Measurements from ENCODE around the gene DIP2C.
"Not testable (repeated sequence)": the region's sequence is repeated elsewhere in the genome, so short reads cannot be mapped to it uniquely, and the experiment has no call there.

Gene DIP2C

DNA sequence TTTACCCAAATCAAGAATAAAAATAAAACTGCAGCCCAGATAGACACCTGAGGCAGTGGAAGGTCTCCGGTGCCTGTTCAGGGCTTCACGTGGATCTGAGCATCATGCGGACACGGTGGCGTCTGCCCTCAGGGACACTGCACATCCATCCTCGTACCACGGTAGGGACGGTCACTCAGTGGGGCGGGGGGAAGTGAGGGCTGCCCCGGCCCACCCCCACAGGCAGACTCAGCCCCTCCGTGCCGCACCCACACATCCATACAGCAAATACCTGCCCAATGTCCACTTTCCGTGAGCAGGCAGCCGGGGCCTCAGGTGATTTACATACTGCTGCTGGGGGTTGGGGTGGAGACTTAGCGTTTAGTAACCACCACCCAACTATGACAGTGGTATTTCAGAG is 207.8 kb downstream of the DIP2C start:
- no peak for DNase-seq (ENCODE audit: low read depth in 3 of 3)

DNA sequence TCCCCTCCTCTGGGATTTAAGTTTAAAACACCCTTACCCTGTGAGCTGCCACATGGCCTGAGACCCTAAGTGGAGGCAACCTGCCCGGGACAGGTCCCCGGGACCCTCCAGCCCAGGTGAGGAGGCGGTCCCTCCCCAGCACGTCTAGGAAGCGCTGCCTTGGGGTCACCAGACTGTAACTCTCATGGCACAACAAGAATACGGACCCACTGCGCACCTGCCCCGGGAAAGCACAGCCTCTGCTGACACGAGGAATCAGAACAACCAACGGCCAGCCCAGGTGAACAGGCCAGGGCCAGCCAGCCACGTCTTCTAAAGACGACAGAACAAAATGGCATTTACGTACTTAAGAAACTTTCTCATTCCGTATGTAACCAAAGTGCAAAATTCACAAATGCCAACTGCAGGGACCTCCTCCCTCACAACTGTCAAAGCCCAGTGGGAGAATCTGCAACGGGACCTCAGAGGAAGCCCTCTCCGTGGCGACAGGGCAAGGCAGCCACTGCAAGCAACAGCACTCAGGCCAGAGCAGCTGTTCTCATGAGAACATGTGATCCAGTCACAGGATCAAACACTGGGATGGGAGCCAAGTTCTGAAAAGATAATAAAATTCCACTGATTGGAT is 208.4 kb downstream of the DIP2C start:
- DNase-seq (ENCODE audit: low read depth in 3 of 3) = no peak

DNA sequence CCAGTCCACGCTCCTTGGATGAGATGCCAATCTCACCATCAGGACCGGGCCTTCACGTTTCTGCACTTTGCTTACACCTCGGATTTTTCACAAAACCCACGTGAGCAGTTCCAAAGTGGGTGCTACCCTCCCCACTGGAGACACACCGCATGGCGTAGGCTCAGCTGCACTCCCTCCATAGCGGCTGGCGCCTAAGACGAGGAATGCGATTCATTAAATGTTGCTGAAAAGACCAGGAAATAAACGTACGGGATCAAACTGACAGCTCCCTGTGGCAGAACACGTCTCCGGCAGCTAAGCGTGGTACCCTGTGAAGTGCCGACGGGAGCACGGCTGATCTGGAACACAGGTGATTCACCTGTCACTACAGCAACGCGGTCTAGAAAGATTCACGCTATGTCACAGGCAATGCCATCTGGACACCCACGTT is 209.0 kb downstream of the DIP2C start:
- DNase-seq (ENCODE audit: low read depth in 3 of 3) = no peak

- DNase-seq (ENCODE audit: low read depth in 3 of 3) = not testable (repeated sequence)
Measured at GRCh38 chr10:479706-480497, 209.6 kb downstream of the DIP2C start.

DNA sequence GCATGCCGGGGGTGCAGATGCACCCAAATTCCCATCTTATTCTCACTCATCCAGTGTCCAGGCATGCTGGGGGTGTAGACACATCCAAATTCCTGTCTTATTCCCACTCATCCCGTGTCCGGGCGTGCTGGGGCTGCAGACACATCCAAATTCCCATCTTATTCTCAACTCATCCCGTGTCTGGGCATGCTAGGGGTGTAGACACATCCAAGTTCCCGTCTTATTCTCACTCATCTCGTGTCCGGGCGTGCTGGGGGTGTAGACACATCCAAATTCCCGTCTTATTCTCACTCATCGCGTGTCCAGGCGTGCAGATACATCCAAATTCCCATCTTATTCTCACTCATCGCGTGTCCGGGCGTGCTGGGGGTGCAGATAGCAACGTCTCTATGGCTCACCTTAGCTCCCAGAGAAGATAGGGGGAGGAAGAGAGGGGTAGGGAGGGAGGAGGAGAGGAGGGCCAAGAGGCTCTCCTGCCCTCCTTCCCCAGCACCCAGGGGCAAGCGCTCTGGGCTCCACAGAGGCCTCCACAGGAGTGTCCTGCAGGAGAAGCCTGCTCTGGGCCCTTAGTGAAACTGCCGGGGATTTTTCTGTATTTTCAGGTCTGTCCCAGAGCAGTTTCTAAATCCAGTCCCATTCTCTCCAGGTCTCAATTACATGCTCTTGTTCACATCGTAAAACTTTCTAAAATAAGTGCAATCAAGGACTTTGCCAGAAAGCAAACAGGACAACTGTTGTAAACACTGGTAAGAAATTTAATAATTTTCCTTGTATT is 210.8 kb downstream of the DIP2C start:
- DNase-seq (ENCODE audit: low read depth in 3 of 3) = no peak

GRCh38 chr10:477620-478019 is 211.8 kb downstream of the DIP2C start:
- no peak for DNase-seq (ENCODE audit: low read depth in 3 of 3)

DNA sequence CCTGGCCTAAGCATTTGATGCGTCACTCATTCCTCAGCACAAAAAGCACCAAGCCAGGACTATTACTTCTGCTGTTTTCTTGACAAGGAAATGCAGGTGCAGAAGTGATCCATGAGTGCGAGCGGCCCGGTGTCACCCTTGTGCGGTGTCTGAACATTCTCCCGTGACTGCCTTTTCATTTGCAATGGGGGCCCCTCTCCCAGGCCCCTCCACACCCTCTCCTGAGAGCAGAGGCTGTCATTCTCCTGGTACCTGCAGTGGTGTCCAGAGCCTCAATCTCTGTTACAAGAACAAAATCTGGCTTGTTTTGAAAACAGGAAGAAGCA is 213.1 kb downstream of the DIP2C start:
- DNase-seq (ENCODE audit: low read depth in 3 of 3) = no peak

- no peak for DNase-seq (ENCODE audit: low read depth in 3 of 3)
Measured at GRCh38 chr10:475709-476454, 213.6 kb downstream of the DIP2C start.

DNA sequence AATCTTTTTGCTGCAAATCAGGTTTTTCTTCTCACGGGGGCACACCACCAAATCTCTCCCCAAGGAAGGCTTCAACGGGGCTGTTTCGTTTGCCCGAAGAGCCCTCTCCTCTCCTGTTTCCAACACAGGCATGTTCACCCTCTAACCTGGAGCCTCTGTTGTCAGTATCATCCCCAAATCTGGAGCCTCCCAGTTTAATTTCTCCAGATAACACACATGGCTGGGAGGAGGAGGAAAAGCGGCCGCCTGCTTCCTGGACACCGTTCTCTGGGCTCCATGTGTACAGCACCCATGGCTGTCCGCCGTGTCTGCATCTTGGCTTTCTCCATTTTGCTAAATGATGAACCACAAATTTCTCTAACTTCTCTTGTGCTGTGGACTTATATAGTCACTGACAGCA is 214.5 kb downstream of the DIP2C start:
- no peak for DNase-seq (ENCODE audit: low read depth in 3 of 3)

DNA sequence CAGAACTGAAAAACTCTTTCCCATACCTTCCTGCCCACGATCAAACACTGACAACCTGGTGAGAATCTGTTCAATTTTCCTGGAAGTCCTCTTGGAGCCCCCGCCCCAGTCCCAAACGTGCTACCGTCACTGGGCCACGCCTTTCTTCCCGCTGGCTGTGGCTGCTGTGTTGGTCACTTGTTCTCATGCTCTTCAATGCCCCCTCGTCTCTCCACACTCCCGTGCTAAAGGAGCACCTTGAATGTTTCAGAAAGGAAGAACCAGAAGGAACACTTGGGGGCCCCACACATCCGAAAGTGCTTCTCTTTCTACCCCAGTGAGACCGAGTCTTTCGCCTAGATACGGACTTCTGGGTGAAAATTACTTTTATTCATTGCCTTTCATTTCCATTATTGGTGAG is 215.1 kb downstream of the DIP2C start:
- DNase-seq (ENCODE audit: low read depth in 3 of 3) = no peak

GRCh38 chr10:472241-472910 is 217.1 kb downstream of the DIP2C start:
- no peak for DNase-seq (ENCODE audit: low read depth in 3 of 3)

GRCh38 chr10:470339-471003 is 219.0 kb downstream of the DIP2C start:
- DNase-seq (ENCODE audit: low read depth in 3 of 3) = no peak

DNA sequence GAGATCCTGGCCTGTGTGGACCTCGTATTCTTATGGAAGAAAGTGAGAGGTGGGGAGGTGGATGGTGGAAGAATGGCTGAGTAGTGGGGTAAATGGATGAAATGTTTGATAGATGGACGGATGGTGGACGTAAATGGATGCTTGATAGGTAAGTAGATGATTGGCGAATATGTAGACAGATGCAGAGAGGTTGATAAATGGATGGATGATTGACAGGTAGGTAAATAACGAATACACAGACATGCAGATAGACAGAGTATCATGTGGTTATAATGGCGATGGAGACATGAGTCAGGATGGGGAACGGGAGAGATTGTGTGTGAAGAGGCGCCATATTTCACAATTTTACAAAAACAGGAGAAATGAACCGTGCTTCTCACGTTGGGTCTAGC is 219.5 kb downstream of the DIP2C start:
- no peak for DNase-seq (ENCODE audit: low read depth in 3 of 3)

DNA sequence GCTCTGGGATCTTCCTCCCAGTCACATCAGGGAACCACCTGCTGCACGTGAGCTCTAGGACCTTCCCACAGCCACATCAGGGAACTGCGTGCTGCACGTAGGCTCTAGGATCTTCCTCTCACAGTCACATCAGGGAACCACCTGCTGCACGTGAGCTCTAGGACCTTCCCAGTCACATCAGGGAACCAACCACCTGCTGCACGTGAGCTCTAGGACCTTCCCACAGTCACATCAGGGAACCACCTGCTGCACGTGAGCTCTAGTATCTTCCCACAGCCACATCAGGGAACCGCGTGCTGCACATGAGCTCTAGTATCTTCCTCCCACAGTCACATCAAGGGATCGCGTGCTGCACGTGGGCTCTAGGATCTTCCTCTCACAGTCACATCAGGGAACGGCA is 229.7 kb downstream of the DIP2C start:
- DNase-seq (ENCODE audit: low read depth in 3 of 3) = no peak

GRCh38 chr10:458421-458851 is 231.0 kb downstream of the DIP2C start:
- no peak for DNase-seq (ENCODE audit: low read depth in 3 of 3)

- DNase-seq (ENCODE audit: low read depth in 3 of 3) = no peak
Measured at GRCh38 chr10:456486-456885, 233.0 kb downstream of the DIP2C start.

GRCh38 chr10:454860-455259 is 234.6 kb downstream of the DIP2C start:
- DNase-seq (ENCODE audit: low read depth in 3 of 3) = no peak

GRCh38 chr10:453647-454046 is 235.8 kb downstream of the DIP2C start:
- DNase-seq (ENCODE audit: low read depth in 3 of 3) = no peak

GRCh38 chr10:452512-453426 is 236.7 kb downstream of the DIP2C start:
- no peak for DNase-seq (ENCODE audit: low read depth in 3 of 3)

DNA sequence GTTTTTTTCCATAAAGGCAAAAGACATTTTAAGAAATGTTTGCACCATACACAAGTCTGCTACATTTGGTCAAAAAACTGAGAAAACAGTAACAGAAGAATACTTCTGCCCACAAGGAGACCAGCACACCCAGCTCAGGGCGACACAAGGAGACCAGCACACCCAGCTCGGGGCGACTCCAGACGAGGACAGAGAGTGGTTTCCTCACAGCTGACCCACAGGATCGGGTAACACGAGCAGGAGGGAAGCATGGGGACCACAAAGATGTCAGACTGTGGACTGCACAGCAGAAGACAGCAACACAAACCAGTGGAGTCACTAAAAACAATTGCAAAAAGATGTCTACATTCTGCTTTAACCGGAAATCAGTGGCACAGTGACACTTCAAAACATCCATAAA is 237.6 kb downstream of the DIP2C start:
- no peak for DNase-seq (ENCODE audit: low read depth in 3 of 3)
